DMS153 (cell line): ENCODE measurements around the gene FIGNL1.
"Not testable (repeated sequence)": the region's sequence is repeated elsewhere in the genome, so short reads cannot be mapped to it uniquely, and the experiment has no call there.

Source experiments
- DNase-seq: peaks from one replicate; lab custom pipeline; 2025; lab: John Stamatoyannopoulos, UW

Gene FIGNL1

GRCh38 chr7:50471970-50472369 is 21.8 kb upstream of the FIGNL1 start:
- DNase-seq: no peak

- no peak for DNase-seq
Observed at GRCh38 chr7:50470250-50471163, 20.4 kb upstream of the FIGNL1 start.

- DNase-seq: no peak
Observed at GRCh38 chr7:50469181-50469580, 19.0 kb upstream of the FIGNL1 start.

- no peak for DNase-seq
Observed at GRCh38 chr7:50467817-50468610, 17.9 kb upstream of the FIGNL1 start.

- DNase-seq: no peak
Observed at GRCh38 chr7:50466815-50467585, 16.9 kb upstream of the FIGNL1 start.

- DNase-seq: no peak
Observed at GRCh38 chr7:50463035-50463434, 12.9 kb upstream of the FIGNL1 start.

- DNase-seq: no peak
Observed at GRCh38 chr7:50462361-50462760, 12.2 kb upstream of the FIGNL1 start.

- no peak for DNase-seq
Observed at GRCh38 chr7:50461695-50462094, 11.5 kb upstream of the FIGNL1 start.

GRCh38 chr7:50459183-50459582 is 9.0 kb upstream of the FIGNL1 start:
- DNase-seq: not testable (repeated sequence)

GRCh38 chr7:50458651-50459050 is 8.5 kb upstream of the FIGNL1 start:
- not testable (repeated sequence) for DNase-seq

GRCh38 chr7:50456371-50457123 is 6.4 kb upstream of the FIGNL1 start:
- DNase-seq: no peak

GRCh38 chr7:50455658-50456057 is 5.5 kb upstream of the FIGNL1 start:
- DNase-seq: no peak

- no peak for DNase-seq
Observed at GRCh38 chr7:50454968-50455367, 4.8 kb upstream of the FIGNL1 start.

GRCh38 chr7:50450590-50451032 is 461 bp upstream of the FIGNL1 start:
- DNase-seq: peak; percentile 21

GRCh38 chr7:50449501-50449880 is 659 bp downstream of the FIGNL1 start:
- no peak for DNase-seq

GRCh38 chr7:50448823-50449222 is 1.3 kb downstream of the FIGNL1 start:
- DNase-seq: no peak

- no peak for DNase-seq
Observed at GRCh38 chr7:50446542-50446960, 3.6 kb downstream of the FIGNL1 start.

GRCh38 chr7:50436133-50436806 is 13.9 kb downstream of the FIGNL1 start:
- no peak for DNase-seq

- no peak for DNase-seq
Observed at GRCh38 chr7:50431722-50432305, 18.3 kb downstream of the FIGNL1 start.

- no peak for DNase-seq
Observed at GRCh38 chr7:50431316-50431715, 18.8 kb downstream of the FIGNL1 start.
